HepG2 (cell line): ENCODE measurements around the gene SLC15A3. TPM values are rescaled to one million over a fixed set of nuclear protein-coding genes. Genes with fewer than 3 reads are reported as not detected.
A peak's percentile ranks its signal among the peaks of the same experiment; 100 is the strongest.

ENCODE experiments used
- ATAC-seq: fragments of 200-7000 bp; cut with Tn5 transposase; 3 replicates; pipeline ENCODE4 v1.9.1; 2020; ENCODE audit warnings: mild to moderate bottlenecking, moderate library complexity
- BruUV-seq: library from RNA; stranded (reverse); fragments of 400-500 nt; replicated peaks from 2 replicates; lab custom pipeline; 2021; lab: Mats Ljungman, UMichigan
- CTCF ChIA-PET: fragments of 300-600 bp; formaldehyde crosslinking; extraction: SDS; loops from one replicate; lab custom pipeline; 2021; ENCODE audit warnings: low total read pairs, inconsistent platforms, low intra/inter-chr PET ratio; lab: Yijun Ruan, JAX
- POLR2A ChIA-PET: fragments of 350-600 bp; sonication (Branson Sonifier 250); formaldehyde crosslinking; loops from one replicate; lab custom pipeline; 2020; ENCODE audit warnings: antibody characterized with exemption, inconsistent platforms; lab: Yijun Ruan, JAX
- DNase-seq: peaks from one replicate; pipeline ENCODE4 v3.0.0-alpha.2; 2015; ENCODE audit warnings: low spot score
- FAIRE-seq: peaks from 3 replicates; lab custom pipeline; 2011; peaks lifted over from hg19 to GRCh38; lab: Jason Lieb, UNC
- H2AFZ ChIP-seq: one replicate; pipeline ENCODE4 v1.6.1; 2011; ENCODE audit warnings: low read length, inconsistent platforms
- H3K27ac ChIP-seq: fragments of 300-600 bp; 3 replicates; pipeline ENCODE4 v1.8.0; 2011; ENCODE audit warnings: mixed run types, mild to moderate bottlenecking, mixed read lengths, low read length, inconsistent platforms; ENCODE audit not compliant: insufficient read depth; ENCODE audit errors: extremely low read length
- H3K27me3 ChIP-seq, 2 experiments: fragments of 200-600 bp in 1 of 2; 2 replicates in 1 of 2; 3 replicates in 1 of 2; pipeline versions ENCODE4 v1.6.0 to v1.8.0; 2011; ENCODE audit warnings: low read length in 2 of 2, mild to moderate bottlenecking in 2 of 2, moderate library complexity in 2 of 2, inconsistent platforms in 1 of 2; ENCODE audit not compliant: insufficient read depth in 2 of 2, control insufficient read depth in 1 of 2
- H3K36me3 ChIP-seq, 2 experiments: fragments of 200-600 bp in 1 of 2; replicated peaks in 1 of 2; 2 replicates in 1 of 2; 3 replicates in 1 of 2; pipeline versions ENCODE4 v1.5.1 to v1.8.0; 2011; ENCODE audit warnings: low read length in 2 of 2, inconsistent platforms in 1 of 2; ENCODE audit not compliant: insufficient read depth in 2 of 2, control insufficient read depth in 1 of 2
- H3K4me1 ChIP-seq: 2 replicates; pipeline ENCODE4 v1.5.1; 2012; ENCODE audit warnings: low read length, inconsistent platforms; ENCODE audit not compliant: insufficient read depth
- H3K4me2 ChIP-seq: 2 replicates; pipeline ENCODE4 v1.6.0; 2011; ENCODE audit warnings: low read depth, low read length, inconsistent platforms
- H3K4me3 ChIP-seq, 3 experiments: fragments of 200-600 bp in 1 of 3; sonication (generic), shearing (Covaris generic) in 1 of 3; replicated peaks in 1 of 3; 2 replicates each; pipeline ENCODE4 v1.5.1; 2011 to 2016; ENCODE audit warnings: low read length in 3 of 3, inconsistent platforms in 2 of 3, low read depth in 2 of 3, mild to moderate bottlenecking in 2 of 3, control low read depth in 1 of 3, mixed read lengths in 1 of 3; ENCODE audit not compliant: insufficient read depth in 1 of 3
- H3K79me2 ChIP-seq: one replicate; pipeline ENCODE4 v1.6.1; 2011; ENCODE audit warnings: low read length, inconsistent platforms; ENCODE audit not compliant: insufficient read depth
- H3K9ac ChIP-seq: 2 replicates; pipeline ENCODE4 v1.6.0; 2011; ENCODE audit warnings: mild to moderate bottlenecking, low read depth, low read length, inconsistent platforms; ENCODE audit not compliant: insufficient read depth
- H3K9me3 ChIP-seq: 2 replicates; pipeline ENCODE4 v1.5.1; 2012; ENCODE audit warnings: mild to moderate bottlenecking, low read length
- H4K20me1 ChIP-seq: 2 replicates; pipeline ENCODE4 v1.6.0; 2011; ENCODE audit warnings: inconsistent platforms, mild to moderate bottlenecking, low read length, moderate library complexity; ENCODE audit not compliant: insufficient read depth
- HNRNPK ChIP-seq: fragments of 200-400 bp; formaldehyde crosslinking; IDR thresholded peaks from 2 replicates; pipeline ENCODE4 v1.6.1; 2018; ENCODE audit warnings: low read length, low read depth, moderate library complexity, mild to moderate bottlenecking; ENCODE audit not compliant: poor library complexity, severe bottlenecking
- HNRNPUL1 ChIP-seq: fragments of 200-400 bp; formaldehyde crosslinking; IDR thresholded peaks from 2 replicates; pipeline ENCODE4 v1.6.1; 2017; ENCODE audit warnings: low read depth, mild to moderate bottlenecking, low read length, moderate library complexity
- POLR2A ChIP-seq, 2 experiments: IDR thresholded peaks; 2 replicates each; pipeline ENCODE4 v1.6.1; 2011; ENCODE audit warnings: low read depth in 2 of 2, low read length in 2 of 2, mild to moderate bottlenecking in 1 of 2, moderate library complexity in 1 of 2; ENCODE audit not compliant: insufficient read depth in 1 of 2
- RBM22 ChIP-seq: fragments of 200-400 bp; formaldehyde crosslinking; optimal IDR thresholded peaks from 2 replicates; pipeline ENCODE3; 2017; ENCODE audit warnings: mild to moderate bottlenecking, low read length, moderate library complexity
- TMF1 ChIP-seq: sonication (generic); formaldehyde crosslinking; IDR thresholded peaks from 2 replicates; pipeline ENCODE4 v1.8.1; 2022; ENCODE audit warnings: low read depth, missing genetic modification reagents
- ZNF281 ChIP-seq: sonication (generic); formaldehyde crosslinking; IDR thresholded peaks from 2 replicates; pipeline ENCODE4 v1.4.0; 2020; ENCODE audit warnings: missing genetic modification reagents, borderline replicate concordance
- ZNF574 ChIP-seq: sonication (generic); formaldehyde crosslinking; IDR thresholded peaks from 2 replicates; pipeline ENCODE4 v1.4.0; 2020; ENCODE audit warnings: missing genetic modification reagents
- WGBS: methylation state at CpG from one replicate; pipeline ENCODE4 v1.1.6; 2017; ENCODE audit warnings: low lambda C conversion rate; 5-methylcytosine and 5-hydroxymethylcytosine counted together
- in situ Hi-C: cut with HindIII; loops from 2 replicates; pipeline ENCODE4 v1.10.0; 2017; ENCODE audit warnings: low pct_unique_long_range_greater_than_20kb; ENCODE audit not compliant: extremely low pct_ligation_motif_present
- intact Hi-C: fragments of 100-400 bp; cut with micrococcal nuclease; formaldehyde crosslinking; loops from one replicate; pipeline ENCODE4 v1.10.0; 2022; ENCODE audit not compliant: unreplicated experiment
- polyA plus RNA-seq, 8 experiments: library from polyadenylated mRNA; depleted of rRNA in 3 of 8; stranded (reverse) in 7 of 8; unstranded in 1 of 8; fragments of >200 nt; fragmentation: Illumina TruSeq in 4 of 8; extraction: Trizol in 4 of 8; gene quantifications; 2 replicates each; pipeline versions ENCODE4 v1.2.1 to v1.2.3, GENCODE V29; 2011 to 2016; ENCODE audit warnings: low read depth in 4 of 8, missing spikeins in 1 of 8, mixed read lengths in 1 of 8; ENCODE audit not compliant: insufficient read depth in 1 of 8
- total RNA-seq, 5 experiments: library from RNA; depleted of rRNA; stranded (reverse); fragments of >200 nt; fragmentation: Illumina TruSeq; extraction: Trizol; gene quantifications; 2 replicates each; pipeline ENCODE4 v1.2.3, GENCODE V29; 2016; ENCODE audit warnings: low read depth in 1 of 5

Gene SLC15A3
- total and polyA plus RNA-seq, 2 of the 13 experiments (the other 11 are each of a cell fraction or from before 2014, with no cell fraction given): 0.45 to 0.77 TPM

- no peak overlapping the region for H3K4me3 ChIP-seq
- no peaks in the 10 kb centered on the region for H4K20me1 ChIP-seq
- no peaks in the 10 kb centered on the region for H3K4me1 ChIP-seq
- H3K27me3 ChIP-seq: no peaks in the 10 kb centered on the region
- TF ChIP-seq HNRNPUL1 (no peak), HNRNPK (peak; percentile 29)
- TF ChIP-seq, all 625 proteins: peak for 1
- 96% methylated on average over 5 of the region's 5 CpGs for WGBS
- BruUV-seq: no TSS peak
- H3K79me2 ChIP-seq: no peaks in the 10 kb centered on the region
- no peak overlapping the region for H2AFZ ChIP-seq
- CTCF ChIA-PET: no interaction called here
- in situ Hi-C loops (loop anchor here (5.0 kb wide), 1 partner anchor 58 kb away; no protein-coding TSS in a partner anchor), intact Hi-C loops (no loop called here)
- H3K9ac ChIP-seq: no peak overlapping the region
- DNase-seq (no peak), FAIRE-seq (no peak), ATAC-seq (no peak)
- H3K27ac ChIP-seq: no peak overlapping the region
- peaks cover 8 to 32% of the 10 kb centered on the region in 2 experiments; a peak in 4 of 5 replicates for H3K36me3 ChIP-seq
- POLR2A ChIA-PET: interaction anchor here (1.6 kb wide), 1 partner anchor 23 kb away, joined by 5 read pairs; the partner anchor contains the start of gene TMEM109
- no peak overlapping the region for H3K4me2 ChIP-seq
- no peaks in the 10 kb centered on the region for H3K9me3 ChIP-seq
Measured at GRCh38 chr11:60890696-60891095, 61.3 kb downstream of the SLC15A3 start.

- Histone ChIP-seq H3K27ac (no peak overlapping the region), H3K4me2 (no peak overlapping the region), H2AFZ (no peak overlapping the region), H3K4me3 (no peak overlapping the region), H3K4me1 (no peaks in the 10 kb centered on the region), H3K9ac (no peak overlapping the region), H3K79me2 (no peaks in the 10 kb centered on the region), H4K20me1 (no peaks in the 10 kb centered on the region), H3K36me3 (peaks cover 4 to 24% of the 10 kb centered on the region in 2 experiments; a peak in 4 of 5 replicates), H3K27me3 (no peaks in the 10 kb centered on the region), H3K9me3 (no peaks in the 10 kb centered on the region)
- ChIA-PET POLR2A (interaction anchor here (1.0 to 1.6 kb wide), 2 partner anchors 24 to 59 kb away, joined by 3 to 5 read pairs; partner anchors contain the start of gene TMEM109), CTCF (interaction anchor here (4.3 kb wide), 1 partner anchor 58 kb away, joined by 81 read pairs; no protein-coding TSS in a partner anchor)
- no peak for DNase-seq
- no peak for ATAC-seq
- in situ Hi-C loops (loop anchor here (5.0 kb wide), 1 partner anchor 58 kb away; no protein-coding TSS in a partner anchor), intact Hi-C loops (loop anchor here (5.0 kb wide), 1 partner anchor 113 kb away; no protein-coding TSS in a partner anchor)
- BruUV-seq: no TSS peak
- WGBS: 91% methylated on average over 6 of the region's 6 CpGs
- peak; percentile 65 for TF ChIP-seq RBM22
- no peak for TF ChIP-seq ZNF574 (CRISPR knock-in tag)
- TF ChIP-seq ZNF281 (CRISPR knock-in tag): no peak
- 0 out of 4 replicates have a peak, but pooled peaks of 1 of the 2 experiments have one; percentile 12 for TF ChIP-seq POLR2A (IDR thresholded peaks at IDR 0.05; ENCODE audit: insufficient read depth in 1 of 2, low read depth in 2 of 2, low read length in 2 of 2)
- no peak for TF ChIP-seq TMF1
- FAIRE-seq: no peak
Measured at GRCh38 chr11:60889869-60890311, 62.1 kb downstream of the SLC15A3 start.
